Endothelial cell (in vitro differentiated cells): ENCODE measurements around the gene MEI4. TPM values are rescaled to one million over a fixed set of nuclear protein-coding genes. Genes with fewer than 3 reads are reported as not detected.
"Not testable (repeated sequence)": the region's sequence is repeated elsewhere in the genome, so short reads cannot be mapped to it uniquely, and the experiment has no call there.

Source experiments
- DNase-seq: peaks from one replicate; pipeline ENCODE4 v3.0.0; 2021; ENCODE audit warnings: low spot score
- H3K27ac Mint-ChIP-seq: one replicate; pipeline ENCODE4 v1.8.0; 2021; ENCODE audit warnings: mixed read lengths, inconsistent platforms; ENCODE audit not compliant: unreplicated experiment
- H3K27me3 Mint-ChIP-seq: one replicate; pipeline ENCODE4 v1.8.0; 2021; ENCODE audit warnings: mild to moderate bottlenecking, moderate library complexity, mixed read lengths, inconsistent platforms; ENCODE audit not compliant: unreplicated experiment
- H3K36me3 Mint-ChIP-seq: one replicate; pipeline ENCODE4 v1.8.0; 2021; ENCODE audit warnings: mild to moderate bottlenecking, low read depth, mixed read lengths, inconsistent platforms; ENCODE audit not compliant: unreplicated experiment
- H3K4me1 Mint-ChIP-seq: one replicate; pipeline ENCODE4 v1.8.0; 2021; ENCODE audit warnings: mild to moderate bottlenecking, mixed read lengths, inconsistent platforms; ENCODE audit not compliant: unreplicated experiment
- H3K4me3 Mint-ChIP-seq: one replicate; pipeline ENCODE4 v1.8.0; 2021; ENCODE audit warnings: mild to moderate bottlenecking, mixed read lengths, inconsistent platforms; ENCODE audit not compliant: unreplicated experiment
- H3K9me3 Mint-ChIP-seq: one replicate; pipeline ENCODE4 v1.8.0; 2021; ENCODE audit warnings: mixed read lengths, inconsistent platforms; ENCODE audit not compliant: unreplicated experiment
- CTCF ChIP-seq: fragments of 200-600 bp; sonication (generic); IDR thresholded peaks from one replicate; pipeline ENCODE4 v1.5.0; 2021; ENCODE audit warnings: antibody characterized with exemption; ENCODE audit not compliant: unreplicated experiment
- total RNA-seq: library from RNA; stranded (reverse); fragmentation: NEBNext Ultra II Directional; extraction: Animal tissue kit (Norgen Biotek cat#: 25700); gene quantifications from one replicate; pipeline ENCODE4 v1.2.1, GENCODE V29; 2021; ENCODE audit not compliant: unreplicated experiment

Gene MEI4
- total RNA-seq, 1 donor from 2014 or later: 0.38 TPM

- Mint-ChIP-seq H3K4me3 (no peak overlapping the region), H3K27me3 (no peaks in the 10 kb centered on the region), H3K27ac (no peak overlapping the region), H3K36me3 (no peaks in the 10 kb centered on the region), H3K4me1 (no peaks in the 10 kb centered on the region), H3K9me3 (no peaks in the 10 kb centered on the region)
- no peak for DNase-seq
- TF ChIP-seq CTCF: no peak
Measured at GRCh38 chr6:77633993-77634715, 18.7 kb upstream of the MEI4 start.

GRCh38 chr6:77638129-77638830 lies 14.6 kb upstream of the MEI4 start:
- no peak for DNase-seq
- Mint-ChIP-seq H3K4me1 (no peaks in the 10 kb centered on the region), H3K36me3 (no peaks in the 10 kb centered on the region), H3K27me3 (no peaks in the 10 kb centered on the region), H3K27ac (no peak overlapping the region), H3K9me3 (no peaks in the 10 kb centered on the region), H3K4me3 (no peak overlapping the region)
- TF ChIP-seq CTCF: no peak

- no peaks in the 10 kb centered on the region for H3K9me3 Mint-ChIP-seq
- no peak overlapping the region for H3K27ac Mint-ChIP-seq
- no peaks in the 10 kb centered on the region for H3K36me3 Mint-ChIP-seq
- no peaks in the 10 kb centered on the region for H3K27me3 Mint-ChIP-seq
- H3K4me3 Mint-ChIP-seq: no peak overlapping the region
- peaks cover 4% of the 10 kb centered on the region for H3K4me1 Mint-ChIP-seq
- TF ChIP-seq CTCF: no peak
- DNase-seq: no peak
Measured at GRCh38 chr6:77644102-77644705, 8.6 kb upstream of the MEI4 start.

- peaks cover 6% of the 10 kb centered on the region for H3K4me1 Mint-ChIP-seq
- H3K36me3 Mint-ChIP-seq: no peaks in the 10 kb centered on the region
- peak overlapping the region; percentile 27 for H3K27ac Mint-ChIP-seq
- TF ChIP-seq CTCF: peak; percentile 54
- peak; percentile 92 for DNase-seq
- H3K27me3 Mint-ChIP-seq: no peaks in the 10 kb centered on the region
- H3K4me3 Mint-ChIP-seq: peak overlapping the region; percentile 76
- H3K9me3 Mint-ChIP-seq: no peaks in the 10 kb centered on the region
Measured at GRCh38 chr6:77650098-77650663, 2.7 kb upstream of the MEI4 start.

- no peaks in the 10 kb centered on the region for H3K36me3 Mint-ChIP-seq
- DNase-seq: no peak
- H3K9me3 Mint-ChIP-seq: no peaks in the 10 kb centered on the region
- TF ChIP-seq CTCF: no peak
- no peak overlapping the region for H3K27ac Mint-ChIP-seq
- no peak overlapping the region for H3K4me3 Mint-ChIP-seq
- H3K27me3 Mint-ChIP-seq: no peaks in the 10 kb centered on the region
- peaks cover 6% of the 10 kb centered on the region for H3K4me1 Mint-ChIP-seq
Measured at GRCh38 chr6:77653816-77654215, 977 bp downstream of the MEI4 start.

- H3K27me3 Mint-ChIP-seq, DNase-seq, H3K27ac Mint-ChIP-seq: not testable (repeated sequence)
Measured at GRCh38 chr6:77655035-77655434, 2.2 kb downstream of the MEI4 start.

More at GRCh38 chr6:77655035-77655434, 2.2 kb downstream of the MEI4 start:
- H3K36me3 Mint-ChIP-seq, H3K4me1 Mint-ChIP-seq, H3K4me3 Mint-ChIP-seq, H3K9me3 Mint-ChIP-seq: not testable (repeated sequence)
